HCT116 (cell line): ENCODE data around the gene HNF4A.

Experiments used
- FOSL1 ChIP-seq: IDR thresholded peaks from 2 replicates; pipeline ENCODE4 v1.6.1; 2012; ENCODE audit warnings: low read depth
- POLR2A ChIP-seq: IDR thresholded peaks from 2 replicates; pipeline ENCODE4 v1.7.0; 2011; ENCODE audit warnings: borderline replicate concordance; ENCODE audit not compliant: insufficient read depth, insufficient read length; ENCODE audit errors: extremely low read depth
- YY1 ChIP-seq: IDR thresholded peaks from 2 replicates; pipeline ENCODE4 v1.6.1; 2011; ENCODE audit warnings: low read length, low read depth, moderate library complexity, mild to moderate bottlenecking; ENCODE audit not compliant: insufficient replicate concordance; ENCODE audit errors: extremely low read depth
- TF ChIP-seq, protein P1 (sequence below), 3 experiments: fragments of 200-600 bp in 1 of 3; sonication (generic) in 1 of 3; IDR thresholded peaks in 2 of 3; conservative IDR thresholded peaks in 1 of 3; 2 replicates each; pipeline ENCODE4 v1.5.1; 2012 to 2017; ENCODE audit warnings: low read depth in 2 of 3, low read length in 2 of 3, antibody characterized with exemption in 1 of 3, borderline replicate concordance in 1 of 3, control low read depth in 1 of 3, mild to moderate bottlenecking in 1 of 3, mixed read lengths in 1 of 3, mixed run types in 1 of 3, moderate library complexity in 1 of 3; ENCODE audit not compliant: insufficient read depth in 1 of 3
- TF ChIP-seq, protein P2 (sequence below): IDR thresholded peaks from 2 replicates; pipeline ENCODE4 v1.6.1; 2012

DNA sequence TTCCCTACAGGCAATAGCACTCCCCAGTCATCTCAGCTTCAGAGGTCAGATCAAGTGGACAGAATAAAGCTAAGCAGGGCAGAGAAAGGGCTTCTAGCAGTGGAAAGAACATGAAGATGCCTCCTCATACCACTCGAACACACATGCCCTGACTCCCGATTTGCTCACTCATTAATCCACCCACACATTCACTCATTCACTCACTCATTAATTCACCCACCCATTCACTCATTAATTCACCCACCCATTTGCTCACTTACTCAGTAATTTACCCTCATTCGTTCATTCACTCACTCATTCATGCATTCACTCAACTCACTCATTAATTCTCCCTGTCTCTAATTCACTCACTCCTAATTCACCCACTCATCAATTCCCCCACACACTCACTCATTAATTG is 43.9 kb downstream of the HNF4A start:
- TF ChIP-seq, protein P1, sequence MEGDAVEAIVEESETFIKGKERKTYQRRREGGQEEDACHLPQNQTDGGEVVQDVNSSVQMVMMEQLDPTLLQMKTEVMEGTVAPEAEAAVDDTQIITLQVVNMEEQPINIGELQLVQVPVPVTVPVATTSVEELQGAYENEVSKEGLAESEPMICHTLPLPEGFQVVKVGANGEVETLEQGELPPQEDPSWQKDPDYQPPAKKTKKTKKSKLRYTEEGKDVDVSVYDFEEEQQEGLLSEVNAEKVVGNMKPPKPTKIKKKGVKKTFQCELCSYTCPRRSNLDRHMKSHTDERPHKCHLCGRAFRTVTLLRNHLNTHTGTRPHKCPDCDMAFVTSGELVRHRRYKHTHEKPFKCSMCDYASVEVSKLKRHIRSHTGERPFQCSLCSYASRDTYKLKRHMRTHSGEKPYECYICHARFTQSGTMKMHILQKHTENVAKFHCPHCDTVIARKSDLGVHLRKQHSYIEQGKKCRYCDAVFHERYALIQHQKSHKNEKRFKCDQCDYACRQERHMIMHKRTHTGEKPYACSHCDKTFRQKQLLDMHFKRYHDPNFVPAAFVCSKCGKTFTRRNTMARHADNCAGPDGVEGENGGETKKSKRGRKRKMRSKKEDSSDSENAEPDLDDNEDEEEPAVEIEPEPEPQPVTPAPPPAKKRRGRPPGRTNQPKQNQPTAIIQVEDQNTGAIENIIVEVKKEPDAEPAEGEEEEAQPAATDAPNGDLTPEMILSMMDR (IDR thresholded peaks at IDR 0.05 in 2 of 3, conservative IDR thresholded peaks at IDR 0.05 in 1 of 3; ENCODE audit: borderline replicate concordance in 1 of 3, insufficient read depth in 1 of 3, low read depth in 2 of 3, low read length in 2 of 3): no peak
- TF ChIP-seq, protein P2, sequence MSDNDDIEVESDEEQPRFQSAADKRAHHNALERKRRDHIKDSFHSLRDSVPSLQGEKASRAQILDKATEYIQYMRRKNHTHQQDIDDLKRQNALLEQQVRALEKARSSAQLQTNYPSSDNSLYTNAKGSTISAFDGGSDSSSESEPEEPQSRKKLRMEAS: no peak
- TF ChIP-seq POLR2A: no peak
- TF ChIP-seq YY1: no peak
- TF ChIP-seq FOSL1: no peak
